ENCODE data around the gene FAM81A. TPM values are rescaled to one million over a fixed set of nuclear protein-coding genes. Genes with fewer than 3 reads are reported as not detected.

The FAM81A gene
- total and polyA plus RNA-seq, 9 donors: 0.35 to 5.1 (median 0.85) TPM

DNA sequence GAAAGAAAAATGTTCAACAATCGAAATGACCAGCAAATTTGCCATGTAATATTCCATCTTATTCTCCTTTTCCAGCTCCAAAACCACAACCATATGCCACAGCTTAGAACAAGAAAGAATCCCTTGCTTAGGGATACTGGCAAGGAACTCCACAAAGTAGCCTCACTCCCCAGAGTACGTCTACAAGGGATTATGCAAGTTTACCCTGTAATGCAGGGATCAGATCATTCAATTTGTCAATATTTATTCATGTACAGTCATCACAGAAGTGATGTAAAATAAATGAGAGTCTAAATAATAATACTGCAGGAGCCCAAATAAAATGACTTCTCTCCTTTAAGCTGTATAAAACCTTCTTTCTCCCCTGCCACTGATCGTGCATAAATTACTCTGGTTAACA, 41.8 kb upstream of the FAM81A start:
- Histone ChIP-seq H3K9me3 (no peaks in the 10 kb centered on the region), H3K36me3 (no peaks in the 10 kb centered on the region), H3K27me3 (no peaks in the 10 kb centered on the region), H3K4me1 (ENCODE audit: insufficient read depth) (no peaks in the 10 kb centered on the region), H3K4me3 (no peak overlapping the region), H3K27ac (no peak overlapping the region)
- TF ChIP-seq, protein P1, sequence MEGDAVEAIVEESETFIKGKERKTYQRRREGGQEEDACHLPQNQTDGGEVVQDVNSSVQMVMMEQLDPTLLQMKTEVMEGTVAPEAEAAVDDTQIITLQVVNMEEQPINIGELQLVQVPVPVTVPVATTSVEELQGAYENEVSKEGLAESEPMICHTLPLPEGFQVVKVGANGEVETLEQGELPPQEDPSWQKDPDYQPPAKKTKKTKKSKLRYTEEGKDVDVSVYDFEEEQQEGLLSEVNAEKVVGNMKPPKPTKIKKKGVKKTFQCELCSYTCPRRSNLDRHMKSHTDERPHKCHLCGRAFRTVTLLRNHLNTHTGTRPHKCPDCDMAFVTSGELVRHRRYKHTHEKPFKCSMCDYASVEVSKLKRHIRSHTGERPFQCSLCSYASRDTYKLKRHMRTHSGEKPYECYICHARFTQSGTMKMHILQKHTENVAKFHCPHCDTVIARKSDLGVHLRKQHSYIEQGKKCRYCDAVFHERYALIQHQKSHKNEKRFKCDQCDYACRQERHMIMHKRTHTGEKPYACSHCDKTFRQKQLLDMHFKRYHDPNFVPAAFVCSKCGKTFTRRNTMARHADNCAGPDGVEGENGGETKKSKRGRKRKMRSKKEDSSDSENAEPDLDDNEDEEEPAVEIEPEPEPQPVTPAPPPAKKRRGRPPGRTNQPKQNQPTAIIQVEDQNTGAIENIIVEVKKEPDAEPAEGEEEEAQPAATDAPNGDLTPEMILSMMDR (IDR thresholded peaks at IDR 0.05): no peak
- TF ChIP-seq EP300 (IDR thresholded peaks at IDR 0.05) (no peak), POLR2A (IDR thresholded peaks at IDR 0.05) (no peak)
- no peak for DNase-seq
- 52 to 63% (median 57%) methylated on average over 3 of the region's 3 CpGs for WGBS, 3 donors
- intact Hi-C loops (cut with DNase I): no loop called here

DNA sequence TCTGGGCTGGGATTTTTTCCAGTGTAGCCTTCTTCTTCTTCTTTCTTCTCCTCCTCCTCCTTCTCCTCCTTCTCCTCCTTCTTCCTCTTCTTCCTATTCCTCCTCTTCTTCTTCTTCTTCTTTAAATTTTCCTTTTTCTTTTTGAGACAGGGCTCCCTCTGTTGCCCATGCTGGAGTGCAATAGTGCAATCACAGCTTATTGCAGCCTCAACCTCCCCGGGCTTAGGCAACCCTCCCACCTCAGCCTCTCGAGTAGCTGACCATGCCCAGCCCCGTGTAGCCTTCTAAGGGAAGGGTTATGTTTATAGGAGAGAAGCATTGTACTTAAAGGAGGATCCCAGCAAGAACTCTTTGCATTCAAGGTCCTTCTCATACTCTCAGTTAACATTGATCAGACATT, 41.3 kb upstream of the FAM81A start:
- intact Hi-C loops (cut with DNase I): no loop called here
- no peaks in the 10 kb centered on the region for H3K4me1 ChIP-seq (ENCODE audit: insufficient read depth)
- no peaks in the 10 kb centered on the region for H3K9me3 ChIP-seq
- DNase-seq: no peak
- no peaks in the 10 kb centered on the region for H3K36me3 ChIP-seq
- WGBS, 3 donors: 23 to 36% (median 31%) methylated on average over 3 of the region's 3 CpGs
- TF ChIP-seq EP300 (IDR thresholded peaks at IDR 0.05) (no peak), POLR2A (IDR thresholded peaks at IDR 0.05) (no peak)
- TF ChIP-seq, protein P1 (IDR thresholded peaks at IDR 0.05): no peak
- no peak overlapping the region for H3K4me3 ChIP-seq
- H3K27ac ChIP-seq: no peak overlapping the region
- no peaks in the 10 kb centered on the region for H3K27me3 ChIP-seq

DNA sequence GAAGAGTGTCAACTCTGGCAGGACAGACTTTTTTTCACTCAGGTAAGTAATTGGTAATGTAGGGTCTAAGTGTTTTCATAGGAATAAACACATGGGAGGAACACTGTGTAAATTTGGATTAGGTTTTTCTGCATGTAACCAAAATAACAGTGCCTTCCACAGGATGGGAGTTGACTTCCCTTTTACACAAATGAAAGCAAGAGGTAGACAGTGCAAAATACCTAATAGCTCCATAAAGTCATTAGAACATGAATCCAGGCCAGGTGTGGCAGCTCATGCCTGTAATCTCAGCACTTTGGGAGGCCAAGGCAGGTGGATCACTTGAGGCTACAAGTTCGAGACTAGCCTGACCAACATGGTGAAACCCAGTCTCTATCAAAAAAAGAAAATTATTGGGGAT, 39.8 kb upstream of the FAM81A start:
- 75 to 95% (median 86%) methylated on average over 1 of the region's 1 CpG for WGBS, 3 donors
- intact Hi-C loops (cut with DNase I): no loop called here
- H3K4me3 ChIP-seq: no peak overlapping the region
- no peak overlapping the region for H3K27ac ChIP-seq
- no peaks in the 10 kb centered on the region for H3K27me3 ChIP-seq
- no peaks in the 10 kb centered on the region for H3K9me3 ChIP-seq
- H3K36me3 ChIP-seq: no peaks in the 10 kb centered on the region
- H3K4me1 ChIP-seq (ENCODE audit: insufficient read depth): no peaks in the 10 kb centered on the region
- no peak for DNase-seq
- TF ChIP-seq EP300 (IDR thresholded peaks at IDR 0.05) (no peak), POLR2A (IDR thresholded peaks at IDR 0.05) (no peak)
- TF ChIP-seq, protein P1 (IDR thresholded peaks at IDR 0.05): no peak

DNA sequence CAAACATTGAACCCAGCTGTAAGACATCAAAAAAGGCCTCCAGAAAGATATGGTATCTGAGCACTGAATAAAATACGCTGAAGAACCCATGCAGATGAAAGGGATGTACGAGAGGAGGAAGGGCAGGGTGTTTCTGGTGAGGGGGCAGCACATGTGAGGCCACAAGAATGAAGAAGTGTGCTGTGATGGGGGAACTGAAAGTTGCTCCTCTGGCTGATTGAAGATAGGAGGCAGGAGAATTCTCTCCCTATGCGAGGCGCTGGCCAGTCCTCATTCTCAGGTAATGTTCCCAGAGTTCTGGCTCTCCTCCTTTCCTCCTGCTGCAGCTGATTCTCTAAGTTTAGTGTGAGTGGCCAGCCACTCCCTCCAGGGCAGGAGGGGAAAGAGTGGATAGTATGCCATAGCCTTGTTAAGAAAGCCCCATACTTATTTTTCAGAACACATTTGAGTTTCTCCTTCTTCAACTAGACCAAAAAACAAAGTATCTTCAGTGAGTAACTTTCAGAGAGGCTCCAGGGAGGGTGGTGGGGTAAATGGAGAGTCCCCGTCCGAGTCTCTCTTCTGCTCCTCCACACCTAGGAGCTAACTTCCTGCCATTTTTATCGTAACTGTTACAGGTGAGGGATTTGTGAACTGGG, 38.4 kb upstream of the FAM81A start:
- TF ChIP-seq POLR2A (IDR thresholded peaks at IDR 0.05) (no peak), EP300 (IDR thresholded peaks at IDR 0.05) (no peak)
- TF ChIP-seq, protein P1 (IDR thresholded peaks at IDR 0.05): no peak
- no peaks in the 10 kb centered on the region for H3K36me3 ChIP-seq
- H3K9me3 ChIP-seq: no peaks in the 10 kb centered on the region
- no peak for DNase-seq
- H3K27me3 ChIP-seq: no peaks in the 10 kb centered on the region
- H3K27ac ChIP-seq: no peak overlapping the region
- H3K4me1 ChIP-seq (ENCODE audit: insufficient read depth): no peaks in the 10 kb centered on the region
- no peak overlapping the region for H3K4me3 ChIP-seq
- WGBS, 3 donors: 63 to 71% (median 63%) methylated on average over 7 of the region's 7 CpGs
- intact Hi-C loops (cut with DNase I): no loop called here

All from ovary (tissue), 9 donors.